Karpas-422 (cell line): Measurements from ENCODE around the gene TXNDC2. TPM values are rescaled to one million over a fixed set of nuclear protein-coding genes. Genes with fewer than 3 reads are reported as not detected.
"Not testable (repeated sequence)": the region's sequence is repeated elsewhere in the genome, so short reads cannot be mapped to it uniquely, and the experiment has no call there.

ENCODE experiments used
- DNase-seq: peaks from one replicate; pipeline ENCODE4 v3.0.0-alpha.2; 2015
- H2AFZ ChIP-seq: fragments of 200-600 bp; sonication (generic); 2 replicates; pipeline ENCODE4 v1.6.1; 2014; ENCODE audit warnings: antibody characterized with exemption, low read length, mixed read lengths
- H3K27ac ChIP-seq: fragments of 200-600 bp; sonication (generic); 2 replicates; pipeline ENCODE4 v1.5.1; 2014; ENCODE audit warnings: mild to moderate bottlenecking, low read length, moderate library complexity
- H3K27me3 ChIP-seq: fragments of 200-600 bp; sonication (generic); 2 replicates; pipeline ENCODE4 v1.6.1; 2014; ENCODE audit warnings: low read length, mixed read lengths
- H3K36me3 ChIP-seq: fragments of 200-600 bp; sonication (generic); 2 replicates; pipeline ENCODE4 v1.6.1; 2014; ENCODE audit warnings: low read length, mixed read lengths; ENCODE audit not compliant: insufficient read depth
- H3K4me1 ChIP-seq: fragments of 200-600 bp; sonication (generic); 2 replicates; pipeline ENCODE4 v1.6.1; 2014; ENCODE audit warnings: mild to moderate bottlenecking, low read length, mixed read lengths
- H3K4me2 ChIP-seq: fragments of 200-600 bp; sonication (generic); 2 replicates; pipeline ENCODE4 v1.6.1; 2014; ENCODE audit warnings: low read length, low read depth, mild to moderate bottlenecking; ENCODE audit not compliant: poor library complexity, severe bottlenecking
- H3K4me3 ChIP-seq: fragments of 200-600 bp; sonication (generic); 2 replicates; pipeline ENCODE4 v1.5.1; 2014; ENCODE audit warnings: mild to moderate bottlenecking, antibody characterized with exemption, low read length, mixed read lengths
- H3K79me2 ChIP-seq: fragments of 200-600 bp; sonication (generic); 2 replicates; pipeline ENCODE4 v1.6.1; 2014; ENCODE audit warnings: mild to moderate bottlenecking, low read length, mixed read lengths
- H3K9ac ChIP-seq: fragments of 200-600 bp; sonication (generic); 2 replicates; pipeline ENCODE4 v1.6.0; 2014; ENCODE audit warnings: low read length
- H3K9me2 ChIP-seq: fragments of 200-600 bp; sonication (generic), shearing (Covaris generic); replicated peaks from 2 replicates; pipeline ENCODE4 v1.6.0; 2014; ENCODE audit warnings: mild to moderate bottlenecking, low read length, moderate library complexity; ENCODE audit not compliant: insufficient read depth
- H3K9me3 ChIP-seq: fragments of 300-700, 200-600 bp; sonication (generic); 2 replicates; pipeline ENCODE4 v1.6.1; 2014; ENCODE audit warnings: low read length, mixed read lengths
- H4K20me1 ChIP-seq: fragments of 200-600 bp; sonication (generic); 2 replicates; pipeline ENCODE4 v1.6.1; 2014; ENCODE audit warnings: mild to moderate bottlenecking, antibody characterized with exemption, low read length, low read depth; ENCODE audit not compliant: insufficient read depth
- total RNA-seq: library from RNA; depleted of rRNA; stranded (reverse); fragments of >200 nt; shearing (Covaris generic); gene quantifications from 2 replicates; pipeline ENCODE4 v1.2.3, GENCODE V29; 2014; ENCODE audit warnings: low replicate concordance

TXNDC2 gene
- total RNA-seq, 1 experiment from 2014 or later, result not detected

DNA sequence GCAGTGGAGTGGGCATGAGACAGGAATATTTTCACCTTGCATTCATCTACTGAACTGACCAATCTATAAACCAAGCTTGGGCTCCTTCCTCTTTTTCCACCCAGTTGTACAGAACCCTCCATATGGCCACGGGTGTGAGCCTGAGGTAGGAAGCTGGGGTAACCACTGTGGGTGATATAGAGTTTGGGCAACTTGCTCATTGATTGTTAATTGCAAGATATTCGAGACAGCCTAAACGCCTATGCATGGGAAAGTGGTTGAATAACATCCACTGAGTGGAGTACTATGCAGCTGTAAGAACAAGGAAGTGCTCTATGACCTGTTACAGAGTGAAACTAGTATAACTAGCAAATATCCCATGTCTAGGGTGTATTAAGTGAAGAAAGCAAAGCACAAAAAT is 20.7 kb downstream of the TXNDC2 start:
- no peak overlapping the region for H3K9ac ChIP-seq
- no peak for DNase-seq

DNA sequence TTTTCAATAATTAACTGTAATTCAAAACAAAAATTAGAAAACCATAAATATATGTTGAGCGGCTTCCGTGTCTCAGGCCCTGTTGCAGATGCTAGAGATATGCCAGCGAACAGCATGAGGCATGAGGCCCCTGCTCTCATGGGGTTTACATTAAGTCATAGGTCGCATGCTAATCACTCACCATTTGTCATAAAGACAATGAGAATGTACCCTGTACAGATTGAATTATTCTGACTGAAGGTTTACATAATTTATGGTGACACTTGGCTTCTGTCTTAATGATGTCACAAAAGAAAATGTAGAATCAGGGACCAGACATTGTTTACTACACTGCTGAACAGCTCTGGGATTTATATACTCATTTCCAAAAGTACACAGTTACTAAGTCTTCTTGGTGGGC is 22.1 kb downstream of the TXNDC2 start:
- Histone ChIP-seq H3K9ac (no peak overlapping the region), H3K4me3 (no peak overlapping the region), H3K9me2 (no peaks in the 10 kb centered on the region), H3K36me3 (no peaks in the 10 kb centered on the region), H3K27me3 (no peaks in the 10 kb centered on the region), H2AFZ (no peak overlapping the region), H3K27ac (no peak overlapping the region), H3K4me1 (peaks cover under 1% of the 10 kb centered on the region), H3K9me3 (peaks cover 2% of the 10 kb centered on the region; the same call in 1 of the 2 replicates), H4K20me1 (no peaks in the 10 kb centered on the region), H3K79me2 (no peaks in the 10 kb centered on the region), H3K4me2 (no peak overlapping the region)
- no peak for DNase-seq

More for the DNA sequence above, 20.7 kb downstream of the TXNDC2 start:
- H3K9me2 ChIP-seq, result no peaks in the 10 kb centered on the region
- H3K9me3 ChIP-seq, result no peaks in the 10 kb centered on the region
- no peak overlapping the region for H3K27ac ChIP-seq
- H3K4me1 ChIP-seq, result no peaks in the 10 kb centered on the region
- no peaks in the 10 kb centered on the region for H3K36me3 ChIP-seq
- no peaks in the 10 kb centered on the region for H3K79me2 ChIP-seq
- H2AFZ ChIP-seq, result no peak overlapping the region
- H4K20me1 ChIP-seq, result no peaks in the 10 kb centered on the region
- no peaks in the 10 kb centered on the region for H3K27me3 ChIP-seq
- no peak overlapping the region for H3K4me3 ChIP-seq
- no peak overlapping the region for H3K4me2 ChIP-seq

DNA sequence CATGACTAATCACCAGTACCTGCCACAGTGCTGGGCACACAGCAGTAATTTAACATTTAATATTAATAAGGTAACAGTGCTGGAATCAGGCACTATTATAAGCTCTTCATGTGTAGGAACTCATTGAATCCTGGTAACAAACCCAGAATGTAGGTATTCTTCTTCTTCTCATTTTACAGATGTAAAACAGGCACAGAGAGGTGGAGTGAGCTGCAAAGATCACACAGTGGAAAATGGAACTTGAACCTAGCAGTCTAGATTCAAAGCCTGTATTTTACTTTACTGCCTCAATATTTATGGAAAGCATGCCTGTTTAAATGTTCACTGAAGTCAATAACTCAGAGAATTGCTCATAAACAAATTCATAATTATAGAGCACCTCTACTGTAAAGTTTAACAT is 24.3 kb downstream of the TXNDC2 start:
- Histone ChIP-seq H2AFZ (no peak overlapping the region), H3K9me3 (peaks cover 2% of the 10 kb centered on the region; the same call in 1 of the 2 replicates), H4K20me1 (peaks cover 5% of the 10 kb centered on the region; the same call in 1 of the 2 replicates), H3K9ac (no peak overlapping the region), H3K4me1 (peaks cover 5% of the 10 kb centered on the region), H3K4me3 (no peak overlapping the region), H3K27me3 (no peaks in the 10 kb centered on the region), H3K27ac (no peak overlapping the region), H3K79me2 (peaks cover 10% of the 10 kb centered on the region), H3K9me2 (no peaks in the 10 kb centered on the region), H3K36me3 (no peaks in the 10 kb centered on the region), H3K4me2 (no peak overlapping the region)
- DNase-seq, result no peak

DNA sequence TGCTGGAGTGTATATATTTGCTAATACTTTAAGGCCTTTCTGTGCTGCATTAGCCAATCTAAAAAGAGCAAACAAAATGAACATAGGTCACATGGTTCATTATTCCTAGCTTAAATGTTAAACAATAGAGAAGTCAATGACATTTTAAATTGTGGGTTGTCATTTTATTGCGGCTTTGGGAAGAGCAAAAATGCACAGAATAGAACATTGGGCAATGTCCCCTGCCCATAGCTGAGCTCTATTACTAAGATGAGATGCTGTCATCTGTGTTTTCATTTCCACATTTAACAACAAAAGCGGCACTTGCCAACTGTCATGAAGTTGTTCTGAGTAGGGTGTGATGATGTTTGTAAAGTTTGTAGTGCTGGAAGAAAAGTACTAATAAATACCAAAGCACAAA is 24.9 kb downstream of the TXNDC2 start:
- peaks cover 10% of the 10 kb centered on the region for H4K20me1 ChIP-seq
- no peak for DNase-seq
- H3K9ac ChIP-seq, result no peak overlapping the region
- no peak overlapping the region for H3K4me2 ChIP-seq
- peaks cover 16% of the 10 kb centered on the region for H3K79me2 ChIP-seq
- no peaks in the 10 kb centered on the region for H3K9me2 ChIP-seq
- H3K4me3 ChIP-seq, result no peak overlapping the region
- H2AFZ ChIP-seq, result no peak overlapping the region
- H3K36me3 ChIP-seq, result no peaks in the 10 kb centered on the region
- no peak overlapping the region for H3K27ac ChIP-seq
- H3K9me3 ChIP-seq, result peaks cover 2% of the 10 kb centered on the region; the same call in 1 of the 2 replicates
- H3K4me1 ChIP-seq, result peaks cover 8% of the 10 kb centered on the region
- no peaks in the 10 kb centered on the region for H3K27me3 ChIP-seq

DNA sequence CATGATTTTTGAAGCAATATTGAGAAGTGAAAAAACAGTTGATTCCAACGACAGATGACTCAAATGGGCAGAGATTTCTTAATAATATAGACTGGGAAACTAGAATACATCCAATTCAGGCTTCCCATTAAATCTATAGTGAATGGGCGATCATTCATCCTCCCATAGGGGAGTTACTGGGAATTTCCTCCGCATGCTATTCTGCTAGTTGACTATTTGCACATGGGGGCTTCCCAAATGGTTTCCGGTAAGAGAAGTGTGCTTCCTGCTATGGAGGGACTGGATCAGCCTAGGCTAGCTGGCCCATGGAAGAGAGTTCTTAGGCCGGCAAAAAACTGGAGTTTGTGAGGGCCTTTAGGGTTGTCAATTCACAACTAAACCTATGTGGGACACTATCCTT is 25.5 kb downstream of the TXNDC2 start:
- H2AFZ ChIP-seq, result no peak overlapping the region
- DNase-seq, result no peak
- H3K4me3 ChIP-seq, result no peak overlapping the region
- no peak overlapping the region for H3K4me2 ChIP-seq
- H3K27ac ChIP-seq, result no peak overlapping the region
- H4K20me1 ChIP-seq, result peaks cover 15% of the 10 kb centered on the region
- peaks cover 22% of the 10 kb centered on the region for H3K79me2 ChIP-seq
- peaks cover 14% of the 10 kb centered on the region for H3K4me1 ChIP-seq
- no peaks in the 10 kb centered on the region for H3K36me3 ChIP-seq
- no peak overlapping the region for H3K9ac ChIP-seq
- H3K27me3 ChIP-seq, result no peaks in the 10 kb centered on the region
- H3K9me2 ChIP-seq, result no peaks in the 10 kb centered on the region
- H3K9me3 ChIP-seq, result peaks cover 2% of the 10 kb centered on the region; the same call in 1 of the 2 replicates

DNA sequence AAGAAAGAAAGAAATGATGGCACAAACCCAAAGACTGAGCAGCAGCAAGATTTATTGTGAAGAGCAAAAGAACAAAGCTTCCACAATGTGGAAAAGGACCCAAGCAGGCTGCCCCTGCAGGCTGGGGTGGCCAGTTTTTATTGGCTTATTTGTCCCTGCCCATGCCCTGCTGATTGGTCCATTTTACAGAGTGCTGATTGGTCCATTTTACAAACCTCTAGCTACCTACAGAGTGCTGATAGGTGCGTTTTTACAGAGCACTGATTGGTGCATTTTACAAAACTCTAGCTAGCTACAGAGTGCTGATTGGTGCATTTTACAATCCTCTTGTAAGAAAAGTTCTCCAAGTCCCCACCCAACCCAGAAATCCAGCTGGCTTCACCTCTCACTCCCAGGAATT is 26.5 kb downstream of the TXNDC2 start:
- H2AFZ ChIP-seq, H3K27ac ChIP-seq, H3K9me2 ChIP-seq, H3K9ac ChIP-seq, H3K4me3 ChIP-seq, H3K4me2 ChIP-seq, H3K27me3 ChIP-seq, H3K9me3 ChIP-seq, H3K36me3 ChIP-seq: not testable (repeated sequence)
- peaks cover 25% of the 10 kb centered on the region for H4K20me1 ChIP-seq
- peaks cover 24% of the 10 kb centered on the region for H3K4me1 ChIP-seq
- H3K79me2 ChIP-seq, result peaks cover 33% of the 10 kb centered on the region
- DNase-seq, result peak; percentile 56

DNA sequence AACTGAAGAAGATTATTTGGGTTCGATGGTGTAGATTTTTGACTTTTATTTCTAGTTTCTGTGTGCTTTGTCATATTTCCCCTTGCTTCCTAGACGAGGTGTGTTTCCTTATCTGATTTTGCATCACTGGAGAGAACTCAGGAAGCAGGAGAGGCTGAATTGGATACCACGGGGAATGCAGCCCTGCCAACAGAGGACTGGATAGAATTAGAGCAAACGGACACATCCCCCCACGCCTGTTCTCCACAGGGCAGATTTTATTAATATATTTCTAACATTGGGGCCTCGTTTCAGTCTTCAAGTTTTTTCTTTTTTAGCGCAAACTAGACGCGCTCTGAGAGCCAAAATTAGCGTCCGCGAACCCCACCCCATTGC is 27.4 kb downstream of the TXNDC2 start:
- H3K27ac ChIP-seq, result no peak overlapping the region
- H2AFZ ChIP-seq, result peak overlapping the region; percentile 99; the same call in 1 of the 2 replicates
- peaks cover 33% of the 10 kb centered on the region for H4K20me1 ChIP-seq
- H3K9ac ChIP-seq, result peak overlapping the region; percentile 93
- H3K79me2 ChIP-seq, result peaks cover 41% of the 10 kb centered on the region
- no peaks in the 10 kb centered on the region for H3K36me3 ChIP-seq
- peak overlapping the region; percentile 73 for H3K4me2 ChIP-seq
- peak overlapping the region; percentile 92 for H3K4me3 ChIP-seq
- DNase-seq, result no peak
- no peaks in the 10 kb centered on the region for H3K27me3 ChIP-seq
- H3K4me1 ChIP-seq, result peaks cover 33% of the 10 kb centered on the region
- no peaks in the 10 kb centered on the region for H3K9me2 ChIP-seq
- H3K9me3 ChIP-seq, result peaks cover 2% of the 10 kb centered on the region; the same call in 1 of the 2 replicates

DNA sequence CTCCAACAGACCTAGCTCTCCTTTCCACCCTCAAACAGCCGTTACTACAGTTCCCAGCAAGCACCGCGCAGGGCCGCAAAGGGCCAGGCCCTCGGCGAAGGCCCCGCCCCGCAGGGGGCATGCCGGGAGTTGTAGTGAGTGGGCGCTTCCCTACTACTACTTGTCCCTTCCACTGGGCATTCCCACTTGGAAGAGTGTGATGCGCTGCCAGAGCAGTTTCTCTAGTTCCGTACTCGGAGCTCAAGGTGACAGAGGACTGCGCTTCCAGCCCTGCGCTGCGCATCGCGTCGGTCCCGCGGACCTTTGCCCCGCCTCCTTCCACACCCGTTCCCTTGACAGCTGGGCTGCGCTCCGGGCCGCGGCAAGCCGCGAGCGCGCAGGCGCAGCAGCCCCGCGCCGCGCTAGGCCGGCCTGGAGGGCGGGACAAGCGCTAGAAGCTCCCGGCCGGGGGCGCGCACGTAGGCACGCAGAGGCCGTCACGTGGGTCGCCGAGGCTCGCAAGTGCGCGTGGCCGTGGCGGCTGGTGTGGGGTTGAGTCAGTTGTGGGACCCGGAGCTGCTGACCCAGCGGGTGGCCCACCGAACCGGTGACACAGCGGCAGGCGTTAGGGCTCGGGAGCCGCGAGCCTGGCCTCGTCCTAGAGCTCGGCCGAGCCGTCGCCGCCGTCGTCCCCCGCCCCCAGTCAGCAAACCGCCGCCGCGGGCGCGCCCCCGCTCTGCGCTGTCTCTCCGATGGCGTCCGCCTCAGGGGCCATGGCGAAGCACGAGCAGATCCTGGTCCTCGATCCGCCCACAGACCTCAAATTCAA is 28.0 kb downstream of the TXNDC2 start, which contains the start of gene VAPA:
Gene VAPA (plus strand): TSS at position 491 of the 808 bp plus-strand sequence. CDS start 241 bp downstream, at position 732.
- H4K20me1 ChIP-seq, result peaks cover 39% of the 10 kb centered on the region
- no peaks in the 10 kb centered on the region for H3K27me3 ChIP-seq
- peak within 1 kb of the TSS; percentile 99; the same call in 1 of the 2 replicates for H2AFZ ChIP-seq
- DNase-seq, result peak; percentile 98
- peak within 1 kb of the TSS; percentile 88 for H3K4me2 ChIP-seq
- H3K9me3 ChIP-seq, result peaks cover 2% of the 10 kb centered on the region; the same call in 1 of the 2 replicates
- H3K9me2 ChIP-seq, result no peaks in the 10 kb centered on the region
- H3K79me2 ChIP-seq, result peaks cover 47% of the 10 kb centered on the region
- H3K4me1 ChIP-seq, result peaks cover 39% of the 10 kb centered on the region
- H3K36me3 ChIP-seq, result no peaks in the 10 kb centered on the region
- peak within 1 kb of the TSS; percentile 96 for H3K4me3 ChIP-seq
- H3K27ac ChIP-seq, result peak within 1 kb of the TSS; percentile 70
- H3K9ac ChIP-seq, result peak within 1 kb of the TSS; percentile 93
